K562 (cell line): ENCODE results near the gene ZNF679.

Experiments used
- EP300 ChIP-seq: IDR thresholded peaks from 2 replicates; pipeline ENCODE4 v1.6.1; 2012; ENCODE audit warnings: low read length, improper control_type of control experiment
- HLTF ChIP-seq: fragments of 450-650 bp; IDR thresholded peaks from 2 replicates; pipeline ENCODE4 v1.6.1; 2016
- KAT8 ChIP-seq: fragments of 450-650 bp; IDR thresholded peaks from 2 replicates; pipeline ENCODE4 v1.6.1; 2016; ENCODE audit warnings: low read depth, mild to moderate bottlenecking
- L3MBTL2 ChIP-seq: fragments of 450-650 bp; IDR thresholded peaks from 2 replicates; pipeline ENCODE4 v1.6.1; 2016; ENCODE audit warnings: mild to moderate bottlenecking, moderate library complexity
- POLR3A ChIP-seq: IDR thresholded peaks from 2 replicates; pipeline ENCODE4 v1.6.1; 2011; ENCODE audit warnings: borderline replicate concordance, mild to moderate bottlenecking, moderate library complexity; ENCODE audit not compliant: insufficient read length, insufficient read depth; ENCODE audit errors: extremely low read depth
- RFX7 ChIP-seq: fragments of 250-450 bp; sonication (Bioruptor Pico); IDR thresholded peaks from 2 replicates; pipeline ENCODE4 v1.5.1; 2021; ENCODE audit warnings: mild to moderate bottlenecking
- RUNX1 ChIP-seq: sonication (generic); IDR thresholded peaks from 2 replicates; pipeline ENCODE4 v1.6.1; 2016; ENCODE audit warnings: antibody characterized with exemption, low read depth
- ZNF785 ChIP-seq: fragments of 250-450 bp; sonication (Bioruptor Pico); IDR thresholded peaks from 2 replicates; pipeline ENCODE4 v1.4.0; 2020; ENCODE audit warnings: mild to moderate bottlenecking

GRCh38 chr7:64181586-64181985 lies 46.7 kb upstream of the ZNF679 start:
- TF ChIP-seq ZNF785 (CRISPR knock-in tag) (no peak), HLTF (no peak), KAT8 (no peak), RFX7 (CRISPR knock-in tag) (no peak), RUNX1 (no peak), L3MBTL2 (no peak), EP300 (no peak), POLR3A (no peak)
